NCI-H2107 (cell line): ENCODE data around the gene ADAD2.

ENCODE experiments used
- DNase-seq: peaks from one replicate; lab custom pipeline; 2025; lab: John Stamatoyannopoulos, UW

ADAD2 gene

GRCh38 chr16:84246679-84247077 is 55.7 kb downstream of the ADAD2 start:
- no peak for DNase-seq
